Upper lobe of right lung (tissue), 1 donor: ENCODE measurements around the gene SPACA5. TPM values are rescaled to one million over a fixed set of nuclear protein-coding genes. Genes with fewer than 3 reads are reported as not detected.
"Not testable (repeated sequence)": the region's sequence is repeated elsewhere in the genome, so short reads cannot be mapped to it uniquely, and the experiment has no call there.

Experiments used
- ATAC-seq: fragments of 200-7000 bp; cut with Tn5 transposase; one replicate; pipeline ENCODE4 v1.9.1; 2020; ENCODE audit warnings: mild to moderate bottlenecking, moderate library complexity
- DNase-seq: peaks from one replicate; pipeline ENCODE4 v3.0.0-alpha.2; 2020
- H3K27ac ChIP-seq: fragments of 200-600 bp; one replicate; pipeline ENCODE4 v1.8.0; 2022
- H3K27me3 ChIP-seq: fragments of 200-600 bp; one replicate; pipeline ENCODE4 v1.8.0; 2022; ENCODE audit warnings: mild to moderate bottlenecking
- H3K36me3 ChIP-seq: fragments of 200-600 bp; one replicate; pipeline ENCODE4 v1.8.0; 2022
- H3K4me1 ChIP-seq: fragments of 200-600 bp; one replicate; pipeline ENCODE4 v1.8.0; 2022
- H3K4me3 ChIP-seq: fragments of 200-600 bp; one replicate; pipeline ENCODE4 v1.8.0; 2022; ENCODE audit warnings: mild to moderate bottlenecking
- H3K9me3 ChIP-seq: fragments of 200-600 bp; one replicate; pipeline ENCODE4 v1.8.0; 2022
- CTCF ChIP-seq: fragments of 200-600 bp; IDR thresholded peaks from one replicate; pipeline ENCODE4 v1.8.0; 2022; ENCODE audit warnings: antibody characterized with exemption
- intact Hi-C: fragments of 100-400 bp; cut with DNase I; formaldehyde crosslinking; loops from one replicate; pipeline ENCODE4 v1.11.0; 2022
- total RNA-seq: library from RNA; stranded (reverse); fragmentation: NEBNext Ultra II Directional; extraction: Animal tissue kit (Norgen Biotek cat#: 25700); gene quantifications from one replicate; pipeline ENCODE4 v1.2.1, GENCODE V29; 2021
- donor health status: DM: no; HTN: yes; CAD: no; lungs with severe emphysema.

Gene SPACA5
- total RNA-seq, 1 donor from 2014 or later: not detected

GRCh38 chrX:48021026-48021900 lies 14.5 kb downstream of the SPACA5 start:
- intact Hi-C loops: loop anchor here (10.0 kb wide), 1 partner anchor 186 kb away; the partner anchor contains the start of gene ZNF81
- Histone ChIP-seq H3K36me3 (no peaks in the 10 kb centered on the region), H3K27me3 (no peaks in the 10 kb centered on the region), H3K4me1 (no peaks in the 10 kb centered on the region), H3K4me3 (peak overlapping the region; percentile 56), H3K27ac (peak overlapping the region; percentile 97), H3K9me3 (no peaks in the 10 kb centered on the region)
- DNase-seq (peak; percentile 85), ATAC-seq (peak; percentile 89)
- no peak for TF ChIP-seq CTCF

- intact Hi-C loops: loop anchor here (10.0 kb wide), 1 partner anchor 187 kb away; the partner anchor contains the start of gene ZNF81
- H3K27ac ChIP-seq: no peak overlapping the region
These were observed 15.3 kb downstream of the SPACA5 start for GRCh38 chrX:48022100-48022499.

GRCh38 chrX:48022738-48023137 lies 15.9 kb downstream of the SPACA5 start:
- H3K4me3 ChIP-seq: no peak overlapping the region
- H3K36me3 ChIP-seq: no peaks in the 10 kb centered on the region
- intact Hi-C loops: loop anchor here (10.0 kb wide), 1 partner anchor 188 kb away; the partner anchor contains the start of gene ZNF81
- no peak overlapping the region for H3K27ac ChIP-seq
- DNase-seq: no peak
- no peaks in the 10 kb centered on the region for H3K9me3 ChIP-seq
- ATAC-seq: no peak
- H3K4me1 ChIP-seq: no peaks in the 10 kb centered on the region
- no peaks in the 10 kb centered on the region for H3K27me3 ChIP-seq
- TF ChIP-seq CTCF: no peak

More at GRCh38 chrX:48022100-48022499, 15.3 kb downstream of the SPACA5 start:
- DNase-seq (no peak), ATAC-seq (no peak)
- peak overlapping the region; percentile 56 for H3K4me3 ChIP-seq
- H3K9me3 ChIP-seq: no peaks in the 10 kb centered on the region
- H3K4me1 ChIP-seq: no peaks in the 10 kb centered on the region
- TF ChIP-seq CTCF: no peak
- H3K27me3 ChIP-seq: no peaks in the 10 kb centered on the region
- no peaks in the 10 kb centered on the region for H3K36me3 ChIP-seq

GRCh38 chrX:48025561-48025960 lies 18.8 kb downstream of the SPACA5 start:
- no peak overlapping the region for H3K27ac ChIP-seq
- no peaks in the 10 kb centered on the region for H3K4me1 ChIP-seq
- no peaks in the 10 kb centered on the region for H3K9me3 ChIP-seq
- no peaks in the 10 kb centered on the region for H3K27me3 ChIP-seq
- peak; percentile 82 for ATAC-seq
- no peak for DNase-seq
- intact Hi-C loops: loop anchor here (10.0 kb wide), 1 partner anchor 191 kb away; the partner anchor contains the start of gene ZNF81
- H3K4me3 ChIP-seq: no peak overlapping the region
- no peaks in the 10 kb centered on the region for H3K36me3 ChIP-seq
- peak; percentile 57 for TF ChIP-seq CTCF

GRCh38 chrX:48027545-48027944 lies 20.8 kb downstream of the SPACA5 start:
- H3K9me3 ChIP-seq, H3K4me1 ChIP-seq, H3K27ac ChIP-seq, H3K4me3 ChIP-seq, H3K36me3 ChIP-seq, H3K27me3 ChIP-seq, DNase-seq, ATAC-seq: not testable (repeated sequence)
- intact Hi-C loops: loop anchor here (10.0 kb wide), 1 partner anchor 193 kb away; the partner anchor contains the start of gene ZNF81

GRCh38 chrX:48028091-48028490 lies 21.3 kb downstream of the SPACA5 start:
- no peak overlapping the region for H3K27ac ChIP-seq
- H3K4me1 ChIP-seq: no peaks in the 10 kb centered on the region
- no peaks in the 10 kb centered on the region for H3K27me3 ChIP-seq
- intact Hi-C loops: loop anchor here (10.0 kb wide), 1 partner anchor 193 kb away; the partner anchor contains the start of gene ZNF81
- H3K4me3 ChIP-seq: no peak overlapping the region
- H3K9me3 ChIP-seq: no peaks in the 10 kb centered on the region
- DNase-seq (no peak), ATAC-seq (no peak)
- no peaks in the 10 kb centered on the region for H3K36me3 ChIP-seq
- TF ChIP-seq CTCF: no peak
